GM15510 (cell line): ENCODE results near the gene ANXA8.

Experiments used
- POLR2A ChIP-seq: IDR thresholded peaks from 3 replicates; pipeline ENCODE4 v1.6.1; 2011; ENCODE audit warnings: borderline replicate concordance; ENCODE audit not compliant: insufficient read length; ENCODE audit errors: extremely low read depth

Gene ANXA8

GRCh38 chr10:47424231-47424630, 59.7 kb downstream of the ANXA8 start:
- no peak for TF ChIP-seq POLR2A

- TF ChIP-seq POLR2A: no peak
Observed at GRCh38 chr10:47423476-47423875, 60.4 kb downstream of the ANXA8 start.

- no peak for TF ChIP-seq POLR2A
Observed at GRCh38 chr10:47421057-47421952, 62.6 kb downstream of the ANXA8 start.

- no peak for TF ChIP-seq POLR2A
Observed at GRCh38 chr10:47420305-47421056, 63.4 kb downstream of the ANXA8 start.

- TF ChIP-seq POLR2A: no peak
Observed at GRCh38 chr10:47419421-47419820, 64.5 kb downstream of the ANXA8 start.

GRCh38 chr10:47418966-47419365, 64.9 kb downstream of the ANXA8 start:
- TF ChIP-seq POLR2A: no peak

- no peak for TF ChIP-seq POLR2A
Observed at GRCh38 chr10:47418321-47418720, 65.6 kb downstream of the ANXA8 start.
